Lung (tissue), 12 donors: ENCODE measurements around the gene DNAH1. TPM values are rescaled to one million over a fixed set of nuclear protein-coding genes. Genes with fewer than 3 reads are reported as not detected.
A peak's percentile ranks its signal among the peaks of the same experiment; 100 is the strongest.

ENCODE experiments used
- ATAC-seq: fragments of 200-7000 bp; cut with Tn5 transposase; one replicate; pipeline ENCODE4 v1.9.1; 2020; ENCODE audit warnings: moderate number of reproducible peaks; ENCODE audit not compliant: insufficient read depth, low FRiP score
- DNase-seq, 3 donors: peaks; one replicate each; pipeline ENCODE4 v3.0.0-alpha.2; 2013 to 2017
- H3K27ac ChIP-seq, 2 donors: one replicate each; pipeline ENCODE4 v1.5.1; 2013; ENCODE audit warnings: mild to moderate bottlenecking in 2 of 2, moderate library complexity in 2 of 2, control low read depth in 1 of 2, inconsistent platforms in 1 of 2, low read depth in 1 of 2, low read length in 1 of 2
- H3K27me3 ChIP-seq, 3 donors: one replicate each; pipeline ENCODE4 v1.5.1; 2013; ENCODE audit warnings: low read length in 2 of 3; ENCODE audit not compliant: control insufficient read depth in 3 of 3, insufficient read depth in 3 of 3
- H3K36me3 ChIP-seq, 4 donors: one replicate each; pipeline ENCODE4 v1.5.1; 2013; ENCODE audit warnings: low read length in 4 of 4, mild to moderate bottlenecking in 1 of 4, moderate library complexity in 1 of 4; ENCODE audit not compliant: control insufficient read depth in 4 of 4, insufficient read depth in 4 of 4
- H3K4me1 ChIP-seq, 5 donors: one replicate each; pipeline ENCODE4 v1.5.1; 2013; ENCODE audit warnings: low read length in 5 of 5, mild to moderate bottlenecking in 2 of 5, moderate library complexity in 1 of 5; ENCODE audit not compliant: control insufficient read depth in 5 of 5, insufficient read depth in 5 of 5
- H3K4me3 ChIP-seq: one replicate; pipeline ENCODE4 v1.5.1; 2013; ENCODE audit warnings: mild to moderate bottlenecking, control low read depth, moderate library complexity
- H3K9ac ChIP-seq, 2 donors: one replicate each; pipeline ENCODE4 v1.5.1; 2013; ENCODE audit warnings: low read length in 2 of 2, control low read depth in 1 of 2; ENCODE audit not compliant: insufficient read depth in 1 of 2
- H3K9me3 ChIP-seq, 4 donors: one replicate each; pipeline ENCODE4 v1.5.1; 2013; ENCODE audit warnings: low read length in 3 of 4, mild to moderate bottlenecking in 1 of 4, moderate library complexity in 1 of 4; ENCODE audit not compliant: control insufficient read depth in 4 of 4, insufficient read depth in 3 of 4
- WGBS, 2 donors: extraction: QIAGEN DNeasy Blood & Tissue Kit; methylation state at CpG; one replicate each; pipeline ENCODE4 v1.1.7; 2013; 5-methylcytosine and 5-hydroxymethylcytosine counted together
- polyA plus RNA-seq, 2 donors: library from polyadenylated mRNA; stranded (reverse); fragments of 200-250 nt; gene quantifications; one replicate each; pipeline ENCODE4 v1.2.1, GENCODE V29; 2013
- total RNA-seq, 2 donors: library from RNA; depleted of rRNA in 1 of 2; stranded (reverse); fragments of >200 nt in 1 of 2; gene quantifications; one replicate each; pipeline ENCODE4 v1.2.1, GENCODE V29; 2014 to 2021
- TF ChIP-seq, protein P1 (sequence below): IDR thresholded peaks from 2 replicates; pipeline ENCODE4 v1.5.1; 2012; ENCODE audit warnings: mild to moderate bottlenecking; ENCODE audit errors: control extremely low read depth, extremely low read depth
- donor health status: control.
- donor health status: control.
- donor health status: Bipolar disorder and iron deficiency.
- donor health status: healthy.
- donor health status: DM: yes; HTN: yes; CAD: no.

DNAH1 gene
- total and polyA plus RNA-seq, 4 donors, result 6.1 to 21.5 (median 11.4) TPM

DNA sequence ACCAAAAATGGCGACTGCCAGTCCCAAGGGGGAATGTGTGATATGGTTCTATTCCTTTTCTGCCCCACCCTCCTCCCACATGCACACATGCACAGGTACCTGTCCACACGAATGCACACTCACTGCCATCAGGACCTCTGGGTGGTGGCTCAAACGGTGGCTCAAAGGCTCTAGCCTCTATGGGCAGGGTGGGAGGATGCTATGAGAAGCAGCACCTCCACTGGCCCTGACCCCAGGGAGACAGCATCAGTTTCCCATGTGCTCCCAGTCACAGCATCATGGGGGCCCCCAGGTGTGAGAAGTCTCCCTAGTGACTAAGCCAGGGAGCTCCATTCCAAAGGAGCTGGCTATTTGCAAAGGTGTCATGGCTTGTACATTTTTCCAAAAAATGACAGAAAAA is 112.9 kb downstream of the DNAH1 start:
- Histone ChIP-seq H3K9me3 (no peaks in the 10 kb centered on the region), H3K4me1 (peaks cover 0 to 12% (median 6%) of the 10 kb centered on the region in 5 donors), H3K27ac (peak overlapping the region; percentile 9 to 16), H3K9ac (no peak overlapping the region), H3K36me3 (no peaks in the 10 kb centered on the region), H3K27me3 (no peaks in the 10 kb centered on the region), H3K4me3 (no peak overlapping the region)
- DNase-seq (no peak), ATAC-seq (no peak)
- WGBS, 2 donors, result 49 to 63% methylated on average over 3 of the region's 3 CpGs
- TF ChIP-seq, protein P1, sequence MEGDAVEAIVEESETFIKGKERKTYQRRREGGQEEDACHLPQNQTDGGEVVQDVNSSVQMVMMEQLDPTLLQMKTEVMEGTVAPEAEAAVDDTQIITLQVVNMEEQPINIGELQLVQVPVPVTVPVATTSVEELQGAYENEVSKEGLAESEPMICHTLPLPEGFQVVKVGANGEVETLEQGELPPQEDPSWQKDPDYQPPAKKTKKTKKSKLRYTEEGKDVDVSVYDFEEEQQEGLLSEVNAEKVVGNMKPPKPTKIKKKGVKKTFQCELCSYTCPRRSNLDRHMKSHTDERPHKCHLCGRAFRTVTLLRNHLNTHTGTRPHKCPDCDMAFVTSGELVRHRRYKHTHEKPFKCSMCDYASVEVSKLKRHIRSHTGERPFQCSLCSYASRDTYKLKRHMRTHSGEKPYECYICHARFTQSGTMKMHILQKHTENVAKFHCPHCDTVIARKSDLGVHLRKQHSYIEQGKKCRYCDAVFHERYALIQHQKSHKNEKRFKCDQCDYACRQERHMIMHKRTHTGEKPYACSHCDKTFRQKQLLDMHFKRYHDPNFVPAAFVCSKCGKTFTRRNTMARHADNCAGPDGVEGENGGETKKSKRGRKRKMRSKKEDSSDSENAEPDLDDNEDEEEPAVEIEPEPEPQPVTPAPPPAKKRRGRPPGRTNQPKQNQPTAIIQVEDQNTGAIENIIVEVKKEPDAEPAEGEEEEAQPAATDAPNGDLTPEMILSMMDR, result no peak

DNA sequence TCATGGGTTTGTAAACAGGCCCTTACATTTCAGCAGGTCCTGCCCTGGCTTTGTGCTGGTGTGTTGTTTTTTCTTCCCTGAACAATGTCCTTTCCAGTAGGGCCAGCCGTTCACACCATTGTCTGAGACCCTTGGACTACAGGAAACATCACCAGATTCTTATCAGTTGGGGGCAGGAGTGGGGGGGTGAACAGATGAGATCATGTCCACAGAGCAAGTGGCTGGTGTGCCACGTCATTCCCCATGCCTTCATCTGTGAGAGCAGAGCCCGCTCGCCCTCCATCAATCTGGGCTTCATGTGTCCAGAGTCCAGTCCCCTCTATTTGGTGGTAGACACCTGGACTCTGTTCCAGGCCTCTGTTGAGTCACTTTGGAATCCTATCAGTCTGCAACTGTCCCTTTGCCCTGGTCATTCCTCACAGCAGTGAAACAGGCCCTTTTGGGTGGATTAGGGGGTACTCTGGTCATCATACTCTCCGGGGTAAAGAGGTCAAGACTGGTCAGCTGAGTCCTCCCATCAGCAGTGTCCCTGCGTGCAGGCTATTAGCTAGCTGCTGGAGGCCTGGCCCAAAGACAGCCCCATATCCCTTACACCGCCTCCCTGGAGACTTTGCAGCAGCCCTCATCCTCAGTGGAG is 113.8 kb downstream of the DNAH1 start:
- no peaks in the 10 kb centered on the region for H3K9me3 ChIP-seq
- DNase-seq (peak in 2 of 3 donors; percentile 11 to 47), ATAC-seq (no peak)
- no peaks in the 10 kb centered on the region for H3K36me3 ChIP-seq
- no peak overlapping the region for H3K9ac ChIP-seq
- no peak overlapping the region for H3K4me3 ChIP-seq
- peaks cover 0 to 15% (median 6%) of the 10 kb centered on the region in 5 donors for H3K4me1 ChIP-seq
- H3K27ac ChIP-seq, result peak overlapping the region; percentile 26 to 43
- H3K27me3 ChIP-seq, result no peaks in the 10 kb centered on the region
- TF ChIP-seq, protein P1, result no peak
- WGBS, 2 donors, result 77 to 83% methylated on average over 7 of the region's 7 CpGs

DNA sequence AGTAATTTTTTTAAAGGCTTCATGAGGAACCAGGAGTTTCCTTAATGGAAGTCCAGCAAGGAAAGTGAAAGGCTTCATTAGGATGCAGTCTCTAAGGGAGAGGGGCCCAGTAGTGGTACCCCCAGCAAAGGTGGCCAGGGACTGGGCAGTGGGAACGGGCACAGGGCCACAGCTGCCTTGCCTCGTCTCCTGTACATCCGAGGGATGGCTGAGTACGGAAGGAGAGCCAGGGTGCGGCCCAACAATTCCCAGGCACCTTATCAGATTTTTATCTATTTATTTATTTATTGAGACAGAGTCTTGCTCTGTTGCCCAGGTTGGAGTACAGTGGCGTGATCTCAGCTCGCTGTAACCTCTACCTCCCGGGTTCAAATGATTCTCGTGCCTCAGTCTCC is 114.3 kb downstream of the DNAH1 start:
- no peak for DNase-seq

More for the DNA sequence above, 114.3 kb downstream of the DNAH1 start:
- H3K4me1 ChIP-seq, result peaks cover 0 to 19% (median 3%) of the 10 kb centered on the region in 5 donors
- H3K27ac ChIP-seq, result peak overlapping the region; percentile 26 to 43
- no peaks in the 10 kb centered on the region for H3K36me3 ChIP-seq
- H3K27me3 ChIP-seq, result no peaks in the 10 kb centered on the region
- H3K9ac ChIP-seq, result no peak overlapping the region
- TF ChIP-seq, protein P1, result no peak
- no peaks in the 10 kb centered on the region for H3K9me3 ChIP-seq
- H3K4me3 ChIP-seq, result no peak overlapping the region
- ATAC-seq, result no peak
- 73 to 76% methylated on average over 9 of the region's 9 CpGs for WGBS, 2 donors
